OCI-LY3 (cell line): ENCODE measurements around the gene GUCY1A1.

Source experiments
- EZH2phosphoT487 ChIP-seq: fragments of 200-600 bp; shearing (Covaris generic); IDR thresholded peaks from 2 replicates; pipeline ENCODE4 v1.6.1; 2018; ENCODE audit warnings: antibody characterized with exemption, mixed run types, low read depth
- TF ChIP-seq, protein P1 (sequence below): fragments of 200-600, 300-600 bp; sonication (generic); IDR thresholded peaks from 2 replicates; pipeline ENCODE4 v1.5.1; 2014; ENCODE audit warnings: antibody characterized with exemption, low read length, low read depth

DNA sequence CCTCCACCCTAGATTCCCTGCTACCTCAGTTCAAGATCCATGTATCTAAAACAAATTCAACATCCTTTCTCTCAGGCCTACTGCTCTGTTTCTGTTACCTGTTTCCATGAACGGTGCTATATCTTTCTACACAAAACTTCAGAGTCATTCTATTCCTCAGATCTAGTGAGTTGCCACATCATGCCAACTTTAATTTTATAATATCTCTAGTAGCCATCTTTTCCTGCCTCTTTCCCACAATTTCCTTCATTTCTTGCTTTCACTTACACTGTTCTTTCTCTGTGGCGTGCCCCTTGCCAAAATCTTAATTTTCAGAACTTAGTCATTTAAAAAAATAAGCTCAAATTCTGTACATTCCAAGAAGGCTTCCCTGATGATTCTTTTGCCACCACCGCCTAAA is 15.2 kb downstream of the GUCY1A1 start:
- TF ChIP-seq, protein P1, sequence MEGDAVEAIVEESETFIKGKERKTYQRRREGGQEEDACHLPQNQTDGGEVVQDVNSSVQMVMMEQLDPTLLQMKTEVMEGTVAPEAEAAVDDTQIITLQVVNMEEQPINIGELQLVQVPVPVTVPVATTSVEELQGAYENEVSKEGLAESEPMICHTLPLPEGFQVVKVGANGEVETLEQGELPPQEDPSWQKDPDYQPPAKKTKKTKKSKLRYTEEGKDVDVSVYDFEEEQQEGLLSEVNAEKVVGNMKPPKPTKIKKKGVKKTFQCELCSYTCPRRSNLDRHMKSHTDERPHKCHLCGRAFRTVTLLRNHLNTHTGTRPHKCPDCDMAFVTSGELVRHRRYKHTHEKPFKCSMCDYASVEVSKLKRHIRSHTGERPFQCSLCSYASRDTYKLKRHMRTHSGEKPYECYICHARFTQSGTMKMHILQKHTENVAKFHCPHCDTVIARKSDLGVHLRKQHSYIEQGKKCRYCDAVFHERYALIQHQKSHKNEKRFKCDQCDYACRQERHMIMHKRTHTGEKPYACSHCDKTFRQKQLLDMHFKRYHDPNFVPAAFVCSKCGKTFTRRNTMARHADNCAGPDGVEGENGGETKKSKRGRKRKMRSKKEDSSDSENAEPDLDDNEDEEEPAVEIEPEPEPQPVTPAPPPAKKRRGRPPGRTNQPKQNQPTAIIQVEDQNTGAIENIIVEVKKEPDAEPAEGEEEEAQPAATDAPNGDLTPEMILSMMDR = no peak
- no peak for TF ChIP-seq EZH2phosphoT487
